Loucy (cell line): ENCODE results near the gene NTN4.

Experiments used
- EZH2phosphoT487 ChIP-seq: fragments of 200-600 bp; IDR thresholded peaks from 2 replicates; pipeline ENCODE4 v1.6.1; 2018; ENCODE audit warnings: antibody characterized with exemption, mild to moderate bottlenecking, moderate library complexity, borderline replicate concordance
- TF ChIP-seq, protein P1 (sequence below): fragments of 200-600 bp; sonication (generic); conservative IDR thresholded peaks from 2 replicates; pipeline ENCODE4 v1.5.1; 2014; ENCODE audit warnings: mild to moderate bottlenecking, antibody characterized with exemption, low read length

- TF ChIP-seq, protein P1, sequence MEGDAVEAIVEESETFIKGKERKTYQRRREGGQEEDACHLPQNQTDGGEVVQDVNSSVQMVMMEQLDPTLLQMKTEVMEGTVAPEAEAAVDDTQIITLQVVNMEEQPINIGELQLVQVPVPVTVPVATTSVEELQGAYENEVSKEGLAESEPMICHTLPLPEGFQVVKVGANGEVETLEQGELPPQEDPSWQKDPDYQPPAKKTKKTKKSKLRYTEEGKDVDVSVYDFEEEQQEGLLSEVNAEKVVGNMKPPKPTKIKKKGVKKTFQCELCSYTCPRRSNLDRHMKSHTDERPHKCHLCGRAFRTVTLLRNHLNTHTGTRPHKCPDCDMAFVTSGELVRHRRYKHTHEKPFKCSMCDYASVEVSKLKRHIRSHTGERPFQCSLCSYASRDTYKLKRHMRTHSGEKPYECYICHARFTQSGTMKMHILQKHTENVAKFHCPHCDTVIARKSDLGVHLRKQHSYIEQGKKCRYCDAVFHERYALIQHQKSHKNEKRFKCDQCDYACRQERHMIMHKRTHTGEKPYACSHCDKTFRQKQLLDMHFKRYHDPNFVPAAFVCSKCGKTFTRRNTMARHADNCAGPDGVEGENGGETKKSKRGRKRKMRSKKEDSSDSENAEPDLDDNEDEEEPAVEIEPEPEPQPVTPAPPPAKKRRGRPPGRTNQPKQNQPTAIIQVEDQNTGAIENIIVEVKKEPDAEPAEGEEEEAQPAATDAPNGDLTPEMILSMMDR = no peak
- TF ChIP-seq EZH2phosphoT487 = no peak
Measured at GRCh38 chr12:95709152-95709551, 81.4 kb downstream of the NTN4 start.
